Peyer's patch (tissue), 4 donors: ENCODE data around the gene SEC24D. TPM values are rescaled to one million over a fixed set of nuclear protein-coding genes. Genes with fewer than 3 reads are reported as not detected.

Experiments
- DNase-seq, 3 donors: peaks; one replicate each; pipeline ENCODE4 v3.0.0-alpha.2; 2017 to 2019
- H3K27ac ChIP-seq, 4 donors: fragments of 200-600 bp; sonication (generic); one replicate each; pipeline ENCODE4 v1.5.1; 2016 to 2019
- H3K27me3 ChIP-seq, 2 donors: fragments of 200-600 bp; sonication (generic); one replicate each; pipeline ENCODE4 v1.5.1; 2019
- H3K36me3 ChIP-seq, 3 donors: fragments of 200-600 bp; sonication (generic); one replicate each; pipeline ENCODE4 v1.5.1; 2016 to 2019
- H3K4me1 ChIP-seq, 4 donors: fragments of 200-600 bp; sonication (generic); one replicate each; pipeline ENCODE4 v1.5.1; 2016 to 2019
- H3K4me3 ChIP-seq, 4 donors: fragments of 200-600 bp; sonication (generic); 1 replicate in 3 of 4; 2 replicates in 1 of 4; pipeline ENCODE4 v1.5.1; 2016 to 2019; ENCODE audit warnings: mild to moderate bottlenecking in 1 of 4
- H3K9me3 ChIP-seq, 4 donors: fragments of 200-600 bp; sonication (generic); one replicate each; pipeline ENCODE4 v1.5.1; 2016 to 2019; ENCODE audit warnings: mild to moderate bottlenecking in 1 of 4
- CTCF ChIP-seq, 6 experiments: fragments of 450-650 bp in 4 of 6; fragments of 200-600 bp in 2 of 6; sonication (generic) in 1 of 6; IDR thresholded peaks; one replicate each; pipeline ENCODE4 v1.5.1; 2017 to 2019; ENCODE audit warnings: antibody characterized with exemption in 6 of 6, mild to moderate bottlenecking in 3 of 6, moderate library complexity in 1 of 6
- POLR2A ChIP-seq, 2 donors: fragments of 450-650 bp; IDR thresholded peaks; one replicate each; pipeline ENCODE4 v1.5.1; 2017; ENCODE audit warnings: antibody characterized with exemption in 2 of 2, mild to moderate bottlenecking in 2 of 2, moderate library complexity in 2 of 2
- total RNA-seq, 4 donors: library from RNA; depleted of rRNA; stranded (reverse); fragments of >200 nt; gene quantifications; one replicate each; pipeline ENCODE4 v1.1.0, GENCODE V29; 2016

SEC24D gene
- total RNA-seq, 4 donors from 2014 or later: 52.8 to 117 (median 76.0) TPM

DNA sequence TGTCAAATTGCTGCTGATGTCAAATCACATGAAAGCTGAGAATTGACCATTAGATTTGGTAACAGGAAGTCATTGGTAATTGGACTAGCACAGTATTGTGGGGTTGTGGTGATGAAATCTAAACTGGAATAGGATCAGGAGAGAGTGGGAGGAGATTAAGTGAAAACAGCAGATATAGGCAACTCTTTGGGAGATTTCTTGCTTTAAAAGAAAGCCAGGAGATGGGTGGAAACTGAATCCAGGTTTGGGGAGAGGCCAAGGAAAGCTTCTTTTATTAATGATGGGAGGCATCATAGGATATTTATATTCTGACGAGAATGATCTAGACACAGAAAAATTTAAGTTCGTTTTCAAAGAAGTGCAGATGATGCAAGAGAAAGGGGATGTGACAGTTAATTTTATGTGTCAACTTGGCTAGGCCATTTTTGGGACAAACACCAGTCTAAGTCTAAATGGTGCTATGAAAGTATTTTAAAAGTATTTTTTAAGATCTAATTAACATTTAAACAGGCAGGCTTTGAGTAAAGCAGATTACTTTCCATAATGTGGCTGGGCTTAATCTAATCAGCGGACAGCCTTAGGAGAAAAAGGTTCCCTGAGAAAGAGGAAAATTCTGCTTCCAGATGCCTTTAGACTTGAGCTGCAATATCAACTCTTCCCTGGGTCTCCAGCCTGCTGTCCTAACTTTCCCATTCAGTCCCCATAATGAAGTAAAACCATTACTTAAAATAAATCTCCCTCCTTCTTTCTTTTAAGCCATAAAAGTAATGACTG, 24.7 kb downstream of the SEC24D start:
- DNase-seq: no peak
- H3K9me3 ChIP-seq: no peaks in the 10 kb centered on the region
- peaks cover 0 to 80% (median 0%) of the 10 kb centered on the region in 3 donors for H3K36me3 ChIP-seq
- peak overlapping the region in 1 of 4 donors; percentile 33 for H3K27ac ChIP-seq
- no peak overlapping the region for H3K4me3 ChIP-seq
- TF ChIP-seq CTCF (IDR thresholded peaks at IDR 0.05) (no peak), POLR2A (IDR thresholded peaks at IDR 0.05) (no peak)
- H3K27me3 ChIP-seq: no peaks in the 10 kb centered on the region
- H3K4me1 ChIP-seq: no peaks in the 10 kb centered on the region

GRCh38 chr4:118807659-118808058, 28.3 kb downstream of the SEC24D start:
- Histone ChIP-seq H3K4me1 (no peaks in the 10 kb centered on the region), H3K36me3 (peaks cover 0 to 72% (median 0%) of the 10 kb centered on the region in 3 donors), H3K9me3 (no peaks in the 10 kb centered on the region), H3K4me3 (no peak overlapping the region), H3K27me3 (no peaks in the 10 kb centered on the region), H3K27ac (no peak overlapping the region)
- no peak for DNase-seq
- no peak for TF ChIP-seq POLR2A (IDR thresholded peaks at IDR 0.05)
- TF ChIP-seq CTCF (IDR thresholded peaks at IDR 0.05): no peak

- Histone ChIP-seq H3K9me3 (no peaks in the 10 kb centered on the region), H3K4me3 (no peak overlapping the region), H3K36me3 (peaks cover 0 to 89% (median 0%) of the 10 kb centered on the region in 3 donors), H3K27ac (no peak overlapping the region), H3K4me1 (no peaks in the 10 kb centered on the region), H3K27me3 (no peaks in the 10 kb centered on the region)
- TF ChIP-seq CTCF (IDR thresholded peaks at IDR 0.05) (no peak), POLR2A (IDR thresholded peaks at IDR 0.05) (no peak)
- DNase-seq: no peak
Observed at GRCh38 chr4:118803253-118803652, 32.7 kb downstream of the SEC24D start.

GRCh38 chr4:118801895-118802575, 33.9 kb downstream of the SEC24D start:
- no peaks in the 10 kb centered on the region for H3K27me3 ChIP-seq
- no peak for DNase-seq
- TF ChIP-seq POLR2A (IDR thresholded peaks at IDR 0.05) (no peak), CTCF (IDR thresholded peaks at IDR 0.05) (no peak)
- H3K4me3 ChIP-seq: no peak overlapping the region
- H3K4me1 ChIP-seq: no peaks in the 10 kb centered on the region
- no peaks in the 10 kb centered on the region for H3K9me3 ChIP-seq
- peaks cover 0 to 89% (median 0%) of the 10 kb centered on the region in 3 donors for H3K36me3 ChIP-seq
- H3K27ac ChIP-seq: no peak overlapping the region

DNA sequence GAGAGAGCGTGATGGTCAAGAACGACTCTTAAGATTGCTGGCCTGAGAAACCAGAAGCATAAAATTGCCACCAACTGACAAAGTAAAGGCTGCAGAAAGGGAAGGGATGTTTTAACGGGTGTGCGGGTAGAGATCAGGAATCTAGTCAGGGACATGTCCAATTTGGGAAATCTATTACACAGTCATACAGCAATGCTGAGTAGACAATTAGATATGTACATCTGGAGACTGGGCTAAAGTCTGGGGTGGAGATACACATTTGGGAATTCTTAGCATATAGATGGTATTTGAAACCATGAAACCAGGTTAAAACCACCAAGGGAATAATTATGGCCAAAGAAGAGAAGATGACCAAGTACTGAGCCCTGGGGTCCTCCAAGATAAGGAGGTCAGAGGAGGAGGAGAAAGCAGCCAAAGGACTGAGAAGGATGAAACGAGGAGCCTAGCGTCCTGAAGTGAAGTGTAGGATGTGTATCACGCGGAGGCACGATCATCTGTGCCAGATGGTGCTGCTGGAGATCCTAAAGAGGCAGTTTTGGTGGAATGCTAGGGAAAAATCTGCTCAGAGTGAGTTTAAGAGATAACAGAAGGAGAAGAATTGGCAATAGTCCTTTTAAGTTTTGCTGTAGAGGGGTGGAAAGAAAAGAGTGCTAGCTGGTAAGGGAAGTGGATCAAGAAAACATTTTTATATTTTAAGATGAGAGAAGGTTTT, 36.5 kb downstream of the SEC24D start:
- no peak for TF ChIP-seq POLR2A (IDR thresholded peaks at IDR 0.05)
- TF ChIP-seq CTCF (IDR thresholded peaks at IDR 0.05): no peak
- no peak for DNase-seq
- Histone ChIP-seq H3K4me1 (no peaks in the 10 kb centered on the region), H3K27me3 (no peaks in the 10 kb centered on the region), H3K27ac (no peak overlapping the region), H3K9me3 (no peaks in the 10 kb centered on the region), H3K4me3 (no peak overlapping the region), H3K36me3 (peaks cover 0 to 84% (median 0%) of the 10 kb centered on the region in 3 donors)
